ENCODE results near the gene MED17. TPM values are rescaled to one million over a fixed set of nuclear protein-coding genes. Genes with fewer than 3 reads are reported as not detected.
A peak's percentile ranks its signal among the peaks of the same experiment; 100 is the strongest.

MED17 gene
- total RNA-seq, 2 donors from 2014 or later, result 19.3 to 21.8 TPM

DNA sequence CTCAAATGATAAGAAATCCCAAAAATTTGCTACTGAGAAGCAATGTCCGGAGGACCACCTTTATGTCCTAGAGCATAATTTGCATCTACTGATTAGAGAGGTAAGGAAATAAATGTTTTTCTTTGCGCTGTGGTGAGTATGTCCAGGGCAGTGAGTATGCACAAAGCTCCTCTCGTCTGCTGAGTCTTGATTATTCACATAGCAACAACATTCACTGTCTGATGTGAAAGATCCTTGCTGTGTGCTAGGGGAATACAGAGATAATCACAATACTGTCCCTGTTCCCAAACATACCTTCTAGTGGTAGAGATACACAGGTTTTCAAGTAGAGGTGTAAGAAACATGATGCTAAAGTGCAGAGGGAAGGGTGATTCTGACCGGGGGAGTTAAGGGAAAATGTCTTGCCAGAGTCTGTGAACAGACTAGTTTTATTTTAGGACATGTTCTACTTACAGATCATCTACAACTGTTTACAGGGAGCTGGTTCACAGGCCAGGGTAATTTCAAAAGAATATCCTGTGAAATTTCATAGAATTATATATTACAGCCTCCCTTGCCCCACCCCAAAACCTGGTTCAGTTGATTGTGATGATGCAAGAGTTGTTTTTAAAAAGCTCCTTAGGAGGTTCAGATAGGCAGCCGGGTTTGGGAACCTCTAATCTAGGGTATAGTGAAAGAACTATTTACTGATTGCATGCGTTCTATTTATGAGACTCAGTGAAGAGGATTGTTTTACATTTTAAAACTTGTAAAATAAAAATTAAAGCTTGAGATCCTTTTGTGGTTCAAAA lies 12.6 kb downstream of the MED17 start:
- intact Hi-C loops (cut with DNase I), result no loop called here
- DNase-seq (no peak), ATAC-seq (no peak)

DNA sequence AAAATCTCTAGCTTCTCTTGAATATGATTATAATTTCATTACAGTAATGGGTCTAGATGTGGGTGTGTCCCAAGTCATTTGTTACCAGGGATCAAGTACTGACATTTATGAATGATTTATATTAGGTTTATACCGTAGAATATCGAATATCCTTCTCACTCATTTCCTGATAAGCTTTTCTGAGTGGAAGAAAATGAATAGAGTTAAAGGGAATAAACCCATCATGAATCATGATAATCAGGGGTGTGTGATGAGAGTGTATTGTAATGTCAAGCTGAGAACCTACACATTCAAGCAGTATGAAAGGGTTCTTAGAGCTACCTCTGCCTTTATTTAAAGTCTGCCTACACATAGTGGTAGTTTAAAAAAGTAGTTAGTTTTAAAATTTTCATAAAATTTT lies 17.3 kb downstream of the MED17 start:
- intact Hi-C loops (cut with DNase I), result no loop called here
- ATAC-seq (no peak), DNase-seq (no peak)

DNA sequence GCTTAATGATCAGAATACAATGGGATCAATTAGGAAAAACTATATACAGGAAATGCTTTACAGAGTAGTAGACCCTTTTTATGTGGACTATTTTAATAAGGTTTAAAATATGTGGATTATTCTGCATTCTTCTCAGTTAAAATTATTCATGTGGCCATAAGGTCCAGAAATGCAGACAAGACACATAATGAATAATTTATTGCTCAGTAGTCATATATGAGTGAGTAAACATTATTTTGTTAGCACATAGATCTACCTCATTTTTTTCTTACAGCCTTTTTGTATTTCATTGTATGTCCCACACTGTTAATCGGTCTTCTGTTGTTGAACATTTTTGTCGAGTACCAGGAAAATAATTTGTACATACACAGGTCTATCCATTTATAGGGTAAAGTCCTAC lies 20.8 kb downstream of the MED17 start:
- intact Hi-C loops (cut with DNase I), result no loop called here
- DNase-seq, result no peak
- ATAC-seq, result no peak

DNA sequence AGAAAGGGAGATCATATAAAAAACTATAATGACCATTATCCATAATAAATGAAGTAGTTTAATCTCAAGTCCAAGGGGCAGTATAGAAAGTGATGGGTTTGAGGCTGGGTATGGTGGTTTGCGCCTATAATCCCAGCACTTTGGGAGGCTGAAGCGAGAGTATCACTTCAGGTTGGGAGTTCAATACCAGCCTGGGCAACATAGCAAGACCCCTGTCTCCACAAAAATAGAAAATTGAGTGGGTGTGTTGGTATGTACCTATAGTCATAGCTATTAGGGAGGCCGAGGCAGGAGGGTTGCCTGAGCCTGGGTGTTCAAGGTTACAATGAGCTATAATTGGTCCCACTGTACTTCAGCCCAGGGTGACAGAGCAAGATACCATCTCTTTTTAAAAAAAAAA lies 23.9 kb downstream of the MED17 start:
- intact Hi-C loops (cut with DNase I), result no loop called here
- no peak for ATAC-seq
- DNase-seq, result no peak

DNA sequence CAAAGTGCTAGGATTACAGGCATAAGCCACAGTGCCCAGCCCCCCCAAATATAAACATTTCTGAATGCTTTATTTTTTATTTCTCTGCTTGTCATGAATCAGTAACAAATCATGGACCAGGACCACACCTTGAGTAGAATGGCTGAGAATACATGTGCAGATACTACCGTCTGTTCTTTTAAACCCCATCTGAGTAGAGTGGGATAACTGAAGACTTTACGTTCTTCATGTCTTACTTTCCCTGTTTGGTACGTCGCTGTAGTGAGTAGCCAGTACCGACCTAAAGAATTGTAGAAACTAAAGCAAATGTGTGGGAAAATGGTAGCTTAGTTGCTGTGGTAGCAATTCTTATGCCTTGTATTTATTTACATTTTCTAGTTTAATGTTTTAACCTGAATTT lies 29.9 kb downstream of the MED17 start:
- DNase-seq, result no peak
- ATAC-seq, result no peak
- intact Hi-C loops (cut with DNase I), result no loop called here

DNA sequence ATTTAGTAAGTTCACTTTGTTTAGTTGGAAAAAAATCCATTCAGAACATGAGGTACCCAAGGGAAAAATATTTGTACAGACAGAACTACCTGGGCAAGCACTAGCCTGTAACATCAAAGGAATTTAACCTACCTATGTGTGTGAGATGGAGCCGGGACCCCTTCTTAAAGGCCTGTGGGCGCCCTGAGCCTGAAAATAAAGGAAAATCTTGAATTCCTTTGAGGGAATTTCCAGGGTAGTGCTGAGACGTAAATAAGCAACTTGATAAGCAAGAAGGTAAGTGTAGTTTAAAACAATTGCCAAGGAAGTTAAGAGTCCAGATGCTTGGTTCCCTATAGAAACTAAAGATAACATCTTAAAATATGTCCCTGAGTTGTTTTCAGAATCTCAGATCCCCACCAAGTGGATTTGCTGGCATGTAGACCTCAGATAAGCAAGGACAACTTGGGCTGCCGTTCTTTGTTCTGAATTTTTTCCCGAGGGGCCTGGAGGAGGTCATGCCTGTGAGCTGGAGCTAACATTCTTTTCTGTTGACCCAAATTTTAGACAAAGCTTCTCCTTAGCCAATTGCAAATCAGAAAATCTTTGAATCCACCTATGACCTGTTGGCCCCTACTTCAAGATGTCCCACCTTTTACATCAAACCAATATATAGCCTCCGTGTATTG lies 31.0 kb downstream of the MED17 start:
- intact Hi-C loops (cut with DNase I), result no loop called here
- no peak for ATAC-seq
- no peak for DNase-seq

DNA sequence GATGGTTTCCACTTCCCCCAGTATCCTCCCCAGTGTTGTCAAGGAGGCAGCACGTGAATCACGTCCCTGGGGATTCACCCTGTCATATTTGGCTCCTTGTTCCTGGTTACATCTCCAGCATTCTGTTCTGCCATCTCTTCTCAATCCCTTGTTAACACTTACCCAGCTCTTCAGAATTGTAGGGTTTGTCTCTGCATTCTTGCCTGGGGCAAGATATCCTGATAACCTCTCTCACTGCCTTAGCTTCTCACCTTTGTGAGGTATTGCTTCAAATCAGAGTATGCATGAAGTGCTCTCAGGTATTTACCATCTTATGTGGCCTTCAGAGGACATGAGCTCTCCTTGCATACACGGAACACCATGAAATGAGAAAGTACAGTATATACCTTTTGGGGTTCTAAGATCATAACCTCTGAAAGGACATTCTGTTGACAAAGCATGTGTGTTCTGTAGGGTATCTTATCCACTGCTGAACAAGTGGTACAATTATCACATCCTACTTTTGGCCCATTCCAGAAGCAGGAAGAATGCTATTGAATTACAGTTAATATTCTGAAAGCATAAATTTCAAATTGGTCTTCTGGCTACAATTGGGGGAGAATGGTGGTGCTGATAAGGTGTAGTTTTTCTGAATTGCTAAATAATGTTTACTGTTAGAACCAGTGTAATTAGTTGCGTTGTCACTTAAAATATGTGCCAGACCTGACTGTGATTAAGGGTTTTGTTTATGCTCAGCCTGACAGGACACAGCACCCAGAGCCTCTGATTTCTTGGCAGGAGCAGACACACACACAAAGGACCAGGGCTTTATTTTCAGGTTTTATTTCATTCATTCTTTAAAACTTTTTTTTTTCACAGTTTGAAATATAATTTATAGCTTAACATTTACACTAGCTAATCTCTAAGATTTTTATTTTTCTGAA lies 33.6 kb downstream of the MED17 start:
- peak in 1 of 2 donors; percentile 41 for ATAC-seq
- DNase-seq, result no peak
- intact Hi-C loops (cut with DNase I), result no loop called here

DNA sequence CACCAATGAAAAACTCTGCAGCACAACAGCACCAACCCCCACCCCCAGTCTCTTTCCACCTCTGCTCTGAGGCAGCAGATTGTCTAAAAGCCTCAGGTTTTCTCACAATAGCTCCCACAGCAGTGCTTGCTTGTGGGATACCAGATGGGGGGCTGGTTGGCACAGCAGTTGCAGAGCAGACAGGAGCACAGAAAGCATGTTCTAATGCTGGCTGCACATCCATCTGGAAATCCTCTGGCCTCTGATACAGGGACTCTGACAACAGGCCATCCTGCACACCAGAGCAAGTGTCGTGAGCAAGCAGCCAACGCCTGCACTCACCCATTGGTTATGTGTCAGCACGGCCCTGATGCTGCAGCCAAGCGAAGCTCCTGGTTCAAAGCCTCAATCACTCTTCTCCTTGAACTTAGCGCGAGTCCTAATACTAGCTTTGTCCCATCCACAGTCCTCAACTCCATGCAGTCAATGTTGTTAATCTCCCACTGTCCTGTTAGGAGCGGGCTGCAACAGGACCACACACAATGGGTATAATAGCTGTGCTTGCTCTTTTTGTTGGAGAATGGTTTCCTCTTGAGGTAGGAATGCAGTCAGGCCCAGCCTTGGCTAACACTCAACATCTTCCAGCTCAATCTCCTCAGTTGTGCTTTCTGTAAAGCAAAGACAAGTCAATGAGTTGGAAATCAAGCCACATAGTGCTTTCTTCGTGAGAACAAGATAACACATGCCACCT lies 36.0 kb downstream of the MED17 start:
- peak; percentile 33 to 34 for ATAC-seq

DNA sequence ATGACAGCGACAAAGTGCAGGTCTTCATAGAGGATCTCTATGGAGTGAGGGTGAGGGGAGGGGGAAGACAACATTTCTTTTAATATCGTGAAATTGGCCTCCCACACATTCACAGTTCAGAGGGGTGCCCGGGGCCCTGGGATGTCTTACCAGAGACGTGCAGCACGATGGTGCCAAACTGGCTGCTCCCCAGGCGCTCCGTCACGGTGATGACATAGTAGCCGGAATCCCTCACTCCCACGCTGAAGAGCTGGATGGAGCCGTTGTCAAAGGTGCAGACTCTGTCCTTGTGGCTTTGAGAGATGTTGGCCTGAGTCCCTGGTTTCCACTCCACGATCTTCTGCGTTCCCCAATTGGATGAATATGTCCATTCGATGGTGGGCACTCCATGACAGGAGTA lies 36.8 kb downstream of the MED17 start:
- no peak for DNase-seq
- no peak for ATAC-seq
- intact Hi-C loops (cut with DNase I), result no loop called here

More for the DNA sequence above, 36.0 kb downstream of the MED17 start:
- DNase-seq, result no peak
- intact Hi-C loops (cut with DNase I), result no loop called here

DNA sequence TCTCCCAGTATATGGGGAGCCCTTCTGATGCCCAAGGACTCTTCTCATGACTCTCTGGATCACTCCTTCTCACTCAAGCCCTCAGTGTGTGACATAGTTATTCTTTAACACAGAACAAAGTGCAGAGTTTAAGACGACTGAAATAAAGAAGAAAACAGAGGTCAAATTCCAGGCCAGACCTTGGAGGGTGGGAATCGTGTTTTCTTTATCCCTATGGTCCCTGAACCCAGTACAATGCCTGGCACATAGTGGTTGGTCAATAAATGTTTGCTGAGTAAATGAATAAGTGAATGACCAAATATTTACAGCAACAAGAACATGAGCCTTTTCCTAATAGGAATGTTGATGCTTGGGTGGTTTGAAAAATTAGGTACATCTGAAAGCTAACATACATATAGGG lies 37.5 kb downstream of the MED17 start:
- intact Hi-C loops (cut with DNase I), result no loop called here
- no peak for ATAC-seq
- DNase-seq, result no peak

DNA sequence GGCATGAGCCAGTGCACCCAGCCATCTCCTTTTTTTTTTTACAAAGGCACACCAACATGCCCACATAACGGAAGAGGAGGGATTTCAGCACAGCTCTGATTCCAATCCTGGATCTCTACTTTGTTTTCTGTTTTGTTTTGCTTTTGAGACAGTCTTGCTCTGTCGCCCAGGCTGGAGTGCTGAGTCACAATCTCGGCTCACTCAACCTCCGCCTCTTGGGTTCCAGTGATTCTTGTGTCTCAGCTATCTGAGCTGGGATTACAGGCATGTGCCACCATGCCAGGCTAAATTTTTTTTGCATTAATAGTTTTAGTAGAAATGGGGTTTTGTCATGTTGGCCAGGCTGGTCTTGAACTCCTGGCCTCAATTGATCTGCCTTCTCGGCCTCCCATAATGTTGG lies 38.3 kb downstream of the MED17 start:
- DNase-seq (no peak), ATAC-seq (no peak)
- intact Hi-C loops (cut with DNase I), result no loop called here

DNA sequence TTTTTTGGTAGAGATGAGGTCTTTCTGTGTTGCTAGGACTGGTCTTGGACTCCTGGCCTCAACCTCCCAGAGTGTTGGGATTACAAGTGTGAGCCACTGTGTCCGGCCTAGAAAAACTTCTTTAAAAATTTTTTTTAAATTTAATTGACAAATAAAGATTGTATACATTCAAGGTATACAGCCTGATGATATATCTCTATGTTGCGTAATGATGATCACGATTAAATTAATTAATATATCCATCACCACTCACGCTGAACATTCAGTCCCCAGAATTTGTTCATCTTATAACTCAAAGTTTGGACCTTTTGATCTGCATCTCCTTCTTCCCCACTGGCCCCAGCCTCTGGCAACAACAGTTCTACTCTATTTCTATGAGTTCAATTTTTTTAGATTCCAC lies 39.1 kb downstream of the MED17 start:
- intact Hi-C loops (cut with DNase I), result no loop called here
- ATAC-seq (no peak), DNase-seq (no peak)

DNA sequence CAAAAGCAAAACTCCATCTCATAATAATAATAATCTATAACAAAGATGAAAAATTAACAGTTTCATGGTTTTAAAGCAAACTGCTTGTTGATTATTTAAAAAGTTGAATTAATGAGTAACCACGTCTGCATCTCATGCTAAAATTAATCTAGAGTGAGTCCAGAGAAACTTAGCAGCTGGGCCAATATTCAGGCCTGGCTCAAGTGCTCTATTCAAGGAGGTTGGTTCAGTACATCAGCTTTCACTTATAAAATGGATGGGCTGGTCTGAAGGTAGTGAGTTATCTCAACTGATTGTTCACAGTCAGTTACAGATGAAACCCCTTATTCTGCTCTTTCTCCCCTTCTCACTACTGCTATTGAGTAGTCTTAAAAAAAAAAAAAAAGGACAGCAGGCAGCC lies 43.3 kb downstream of the MED17 start:
- DNase-seq (no peak), ATAC-seq (no peak)
- intact Hi-C loops (cut with DNase I), result no loop called here

DNA sequence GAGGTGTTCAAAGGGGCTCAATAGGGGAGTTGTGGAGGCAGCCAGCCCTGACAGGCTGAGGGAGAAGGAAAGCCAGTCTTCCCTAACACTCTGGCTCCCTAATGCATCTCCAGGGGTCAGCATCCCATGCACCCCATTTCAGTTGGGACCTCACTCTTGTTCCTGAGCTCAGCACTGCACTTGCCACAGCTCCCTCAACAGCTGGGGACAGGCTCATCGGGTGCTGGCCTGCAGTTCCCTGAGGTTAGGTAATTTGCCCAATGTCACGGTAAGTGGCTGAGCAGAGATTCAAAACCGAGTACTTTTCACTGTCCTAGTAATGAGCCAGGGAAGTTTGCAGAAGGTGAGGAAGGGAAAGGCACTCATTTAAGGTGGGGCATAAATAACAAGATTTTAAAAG lies 45.5 kb downstream of the MED17 start:
- ATAC-seq (no peak), DNase-seq (no peak)
- intact Hi-C loops (cut with DNase I), result no loop called here

DNA sequence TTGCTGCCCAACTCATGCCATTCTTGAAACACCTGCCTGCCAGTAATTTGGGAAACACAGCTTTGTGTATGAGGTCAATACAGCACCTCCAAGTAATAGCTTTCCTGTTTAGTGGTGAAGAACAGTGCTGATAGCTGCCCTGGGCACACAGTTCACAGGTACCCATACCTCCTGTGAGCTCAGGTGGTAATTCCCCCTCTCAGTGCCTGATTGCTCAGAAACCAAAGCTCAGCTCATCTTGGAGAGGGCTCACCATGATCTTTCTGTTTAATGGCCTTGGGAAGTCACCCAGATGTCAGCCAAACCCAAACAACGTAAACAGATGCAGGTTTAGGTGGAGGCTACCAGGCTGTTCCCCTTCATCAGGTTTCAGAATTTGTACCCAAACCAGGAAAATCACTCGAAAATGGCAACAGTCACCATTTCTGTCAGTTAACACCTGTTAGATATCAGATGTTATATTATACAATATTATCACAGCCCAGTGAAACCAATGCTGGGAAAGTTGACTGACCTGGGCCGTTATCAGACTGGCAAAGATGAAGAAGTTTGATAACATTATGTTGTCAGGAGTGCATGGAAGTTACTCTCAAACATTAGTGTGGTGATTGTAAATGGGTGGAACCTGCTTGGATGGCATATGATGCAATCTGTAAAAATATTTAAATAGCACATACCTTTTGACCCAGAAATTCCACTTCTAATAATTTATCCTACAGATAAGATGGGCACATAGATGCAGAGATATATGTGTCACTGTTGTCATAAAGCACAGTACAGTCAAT lies 47.5 kb downstream of the MED17 start:
- intact Hi-C loops (cut with DNase I), result no loop called here
- no peak for ATAC-seq
- DNase-seq, result no peak

DNA sequence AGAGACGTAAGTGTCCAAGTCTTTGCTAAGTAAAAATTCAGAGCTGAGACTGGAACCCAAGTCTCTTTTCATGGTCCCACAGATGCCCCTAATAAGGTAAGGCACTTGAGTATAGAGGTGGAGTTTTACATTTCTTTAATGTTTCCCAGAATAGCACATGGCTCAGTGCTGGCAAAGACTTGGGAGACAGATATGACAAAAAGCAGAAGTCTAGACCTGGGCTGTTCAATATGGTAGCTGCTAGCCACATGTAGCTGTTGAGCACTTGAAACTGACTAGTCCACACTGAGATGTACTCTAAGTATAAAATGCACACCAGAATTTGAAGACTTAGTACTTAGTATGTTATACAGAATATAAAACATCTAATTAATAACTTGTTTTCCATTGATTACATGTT lies 48.7 kb downstream of the MED17 start:
- intact Hi-C loops (cut with DNase I), result no loop called here
- no peak for DNase-seq
- ATAC-seq, result no peak

DNA sequence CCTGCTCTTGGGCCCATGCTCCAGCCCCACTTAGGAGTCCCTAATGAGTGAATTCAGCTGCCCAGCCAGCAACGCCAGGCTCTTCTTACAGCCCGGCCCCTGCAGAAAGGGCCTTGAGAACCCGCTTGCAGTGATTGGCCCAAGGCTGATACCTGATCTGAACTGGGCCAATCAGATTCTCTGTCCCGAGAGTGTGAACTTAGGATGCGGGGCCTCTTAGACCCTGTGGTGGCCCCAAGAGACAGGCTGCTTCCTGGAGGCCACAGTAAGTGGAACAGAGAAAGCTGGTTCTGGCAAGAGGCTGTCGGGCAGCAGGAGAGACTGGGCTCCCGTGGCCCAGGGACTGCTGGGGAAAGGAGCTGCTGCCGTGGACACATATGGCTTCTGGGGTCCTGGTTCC lies 54.9 kb downstream of the MED17 start:
- intact Hi-C loops (cut with DNase I), result no loop called here
- ATAC-seq, result no peak
- no peak for DNase-seq

DNA sequence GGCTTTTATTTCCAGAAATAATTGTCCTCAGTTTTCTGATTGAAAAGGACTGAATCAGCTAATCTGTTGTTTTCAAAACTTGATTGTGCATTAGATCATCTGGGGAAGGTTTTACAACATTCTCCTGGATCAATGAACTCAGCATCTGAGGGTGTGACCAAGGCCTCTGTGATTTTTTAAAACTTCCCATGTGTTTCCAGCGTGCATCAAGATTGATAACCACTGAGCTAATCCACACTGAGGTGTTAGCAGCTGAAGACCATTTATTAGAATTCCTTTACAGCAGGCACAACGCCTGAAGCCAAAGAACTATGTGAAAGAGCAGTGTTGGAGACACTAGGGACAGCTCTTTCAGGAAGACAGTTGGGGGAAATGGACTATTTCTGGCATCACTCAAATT lies 56.1 kb downstream of the MED17 start:
- DNase-seq (no peak), ATAC-seq (no peak)
- intact Hi-C loops (cut with DNase I), result no loop called here

DNA sequence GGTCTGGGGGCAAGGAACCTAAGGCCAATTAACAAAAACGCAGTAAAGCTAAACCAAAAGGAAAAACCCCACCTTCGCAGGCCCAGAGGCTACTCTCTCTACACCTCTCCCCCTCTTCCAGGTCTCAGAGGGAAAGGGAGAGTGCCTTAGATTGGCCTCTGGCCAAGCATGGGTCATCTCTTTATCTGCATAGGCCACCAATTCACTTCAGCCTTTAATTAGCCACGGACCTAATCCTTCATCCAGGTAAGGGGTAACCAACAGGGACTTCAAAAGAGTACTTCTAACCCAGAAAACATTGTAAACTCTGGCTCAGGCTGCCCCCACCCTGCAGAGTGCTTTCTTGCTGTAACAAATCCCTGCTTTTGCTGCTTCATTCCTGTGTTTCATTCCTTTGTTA lies 56.9 kb downstream of the MED17 start:
- intact Hi-C loops (cut with DNase I), result no loop called here
- ATAC-seq (no peak), DNase-seq (no peak)
